GOT3 (cell line): Measurements from ENCODE around the gene GNPNAT1.
"Not testable (repeated sequence)": the region's sequence is repeated elsewhere in the genome, so short reads cannot be mapped to it uniquely, and the experiment has no call there.

Experiments
- DNase-seq: peaks from one replicate; lab custom pipeline; 2025; ENCODE audit warnings: mixed read lengths; lab: John Stamatoyannopoulos, UW

GNPNAT1 gene

GRCh38 chr14:52729585-52729924 is 61.9 kb downstream of the GNPNAT1 start:
- DNase-seq = no peak

- not testable (repeated sequence) for DNase-seq
Measured at GRCh38 chr14:52729035-52729434, 62.4 kb downstream of the GNPNAT1 start.

- not testable (repeated sequence) for DNase-seq
Measured at GRCh38 chr14:52727509-52727908, 63.9 kb downstream of the GNPNAT1 start.
